Mesothelial cell of epicardium (in vitro differentiated cells): ENCODE data around the gene PEX1. TPM values are rescaled to one million over a fixed set of nuclear protein-coding genes. Genes with fewer than 3 reads are reported as not detected.

Experiments used
- DNase-seq, 2 experiments: peaks; one replicate each; pipeline ENCODE4 v3.0.0; 2021; ENCODE audit warnings: low spot score in 2 of 2; ENCODE audit not compliant: unreplicated experiment in 2 of 2
- H3K27ac Mint-ChIP-seq: 2 replicates; pipeline ENCODE4 v1.8.0; 2021; ENCODE audit warnings: mixed read lengths
- H3K27me3 Mint-ChIP-seq: 2 replicates; pipeline ENCODE4 v1.8.0; 2021; ENCODE audit warnings: low read depth, mixed read lengths
- H3K36me3 Mint-ChIP-seq: 2 replicates; pipeline ENCODE4 v1.8.0; 2021; ENCODE audit warnings: mixed read lengths
- H3K4me1 Mint-ChIP-seq: 2 replicates; pipeline ENCODE4 v1.8.0; 2021; ENCODE audit warnings: mixed read lengths
- H3K4me3 Mint-ChIP-seq: 2 replicates; pipeline ENCODE4 v1.8.0; 2021; ENCODE audit warnings: mild to moderate bottlenecking, moderate library complexity, mixed read lengths
- H3K9me3 Mint-ChIP-seq: 2 replicates; pipeline ENCODE4 v1.8.0; 2021; ENCODE audit warnings: mixed read lengths
- CTCF ChIP-seq: fragments of 200-600 bp; sonication (generic); IDR thresholded peaks from one replicate; pipeline ENCODE4 v1.5.0; 2021; ENCODE audit warnings: antibody characterized with exemption; ENCODE audit not compliant: unreplicated experiment
- total RNA-seq: library from RNA; stranded (reverse); gene quantifications from 3 replicates; pipeline ENCODE4 v1.2.1, GENCODE V29; 2021

Gene PEX1
- total RNA-seq, 1 donor from 2014 or later = 22.9 TPM

GRCh38 chr7:92503767-92504166, 24.6 kb downstream of the PEX1 start:
- TF ChIP-seq CTCF = no peak

GRCh38 chr7:92498557-92498956, 29.8 kb downstream of the PEX1 start:
- no peaks in the 10 kb centered on the region for H3K27me3 Mint-ChIP-seq
- H3K36me3 Mint-ChIP-seq = peaks cover 31% of the 10 kb centered on the region
- TF ChIP-seq CTCF = no peak
- no peaks in the 10 kb centered on the region for H3K4me1 Mint-ChIP-seq
- no peak overlapping the region for H3K4me3 Mint-ChIP-seq
- DNase-seq = no peak
- H3K27ac Mint-ChIP-seq = no peak overlapping the region
- no peaks in the 10 kb centered on the region for H3K9me3 Mint-ChIP-seq

More at GRCh38 chr7:92503767-92504166, 24.6 kb downstream of the PEX1 start:
- Mint-ChIP-seq H3K9me3 (no peaks in the 10 kb centered on the region), H3K4me3 (no peak overlapping the region), H3K4me1 (no peaks in the 10 kb centered on the region), H3K36me3 (peaks cover 40% of the 10 kb centered on the region), H3K27ac (no peak overlapping the region), H3K27me3 (no peaks in the 10 kb centered on the region)
- no peak for DNase-seq

- Mint-ChIP-seq H3K27me3 (no peaks in the 10 kb centered on the region), H3K9me3 (no peaks in the 10 kb centered on the region), H3K4me3 (no peak overlapping the region), H3K27ac (no peak overlapping the region), H3K36me3 (peaks cover 33% of the 10 kb centered on the region), H3K4me1 (no peaks in the 10 kb centered on the region)
- TF ChIP-seq CTCF = no peak
- DNase-seq = no peak
Measured at GRCh38 chr7:92496876-92497275, 31.4 kb downstream of the PEX1 start.

GRCh38 chr7:92489634-92490033, 38.7 kb downstream of the PEX1 start:
- Mint-ChIP-seq H3K27me3 (no peaks in the 10 kb centered on the region), H3K9me3 (no peaks in the 10 kb centered on the region), H3K27ac (no peak overlapping the region), H3K4me3 (no peak overlapping the region), H3K4me1 (no peaks in the 10 kb centered on the region), H3K36me3 (peaks cover 30% of the 10 kb centered on the region)
- TF ChIP-seq CTCF = no peak
- no peak for DNase-seq

- H3K4me1 Mint-ChIP-seq = no peaks in the 10 kb centered on the region
- H3K27me3 Mint-ChIP-seq = no peaks in the 10 kb centered on the region
- no peaks in the 10 kb centered on the region for H3K9me3 Mint-ChIP-seq
- H3K27ac Mint-ChIP-seq = no peak overlapping the region
- DNase-seq = no peak
- H3K4me3 Mint-ChIP-seq = no peak overlapping the region
- H3K36me3 Mint-ChIP-seq = peaks cover 26% of the 10 kb centered on the region
- TF ChIP-seq CTCF = no peak
Measured at GRCh38 chr7:92487804-92488203, 40.5 kb downstream of the PEX1 start.

- Mint-ChIP-seq H3K4me1 (no peaks in the 10 kb centered on the region), H3K4me3 (no peak overlapping the region), H3K27me3 (no peaks in the 10 kb centered on the region), H3K9me3 (no peaks in the 10 kb centered on the region), H3K36me3 (peaks cover 22% of the 10 kb centered on the region), H3K27ac (no peak overlapping the region)
- no peak for TF ChIP-seq CTCF
- DNase-seq = no peak
Measured at GRCh38 chr7:92485974-92486373, 42.3 kb downstream of the PEX1 start.
